H7 (cell line): ENCODE data around the gene GREB1. TPM values are rescaled to one million over a fixed set of nuclear protein-coding genes. Genes with fewer than 3 reads are reported as not detected.
"Not testable (repeated sequence)": the region's sequence is repeated elsewhere in the genome, so short reads cannot be mapped to it uniquely, and the experiment has no call there.

Source experiments
- DNase-seq: peaks from one replicate; pipeline ENCODE4 v3.0.0; 2012
- H3K27me3 ChIP-seq: 2 replicates; pipeline ENCODE4 v1.6.0; 2011; ENCODE audit warnings: mild to moderate bottlenecking, low read length; ENCODE audit not compliant: control insufficient read depth, insufficient read depth
- H3K36me3 ChIP-seq: replicated peaks from 2 replicates; pipeline ENCODE4 v1.5.1; 2011; ENCODE audit warnings: low read length; ENCODE audit not compliant: control insufficient read depth, insufficient read depth
- H3K4me3 ChIP-seq: 2 replicates; pipeline ENCODE4 v1.5.1; 2011; ENCODE audit warnings: low read depth, mild to moderate bottlenecking, control low read depth, low read length, moderate library complexity; ENCODE audit not compliant: insufficient read depth
- total RNA-seq: library from RNA; depleted of rRNA; stranded (reverse); fragments of >200 nt; shearing (Covaris generic); gene quantifications from 2 replicates; pipeline ENCODE4 v1.2.3, GENCODE V29; 2014

The GREB1 gene
- total RNA-seq, 1 experiment from 2014 or later = 17.3 TPM

GRCh38 chr2:11659851-11660250 is 126.0 kb downstream of the GREB1 start:
- Histone ChIP-seq H3K4me3 (no peak overlapping the region), H3K27me3 (no peaks in the 10 kb centered on the region; the same call in 1 of the 2 replicates)
- no peak for DNase-seq

DNA sequence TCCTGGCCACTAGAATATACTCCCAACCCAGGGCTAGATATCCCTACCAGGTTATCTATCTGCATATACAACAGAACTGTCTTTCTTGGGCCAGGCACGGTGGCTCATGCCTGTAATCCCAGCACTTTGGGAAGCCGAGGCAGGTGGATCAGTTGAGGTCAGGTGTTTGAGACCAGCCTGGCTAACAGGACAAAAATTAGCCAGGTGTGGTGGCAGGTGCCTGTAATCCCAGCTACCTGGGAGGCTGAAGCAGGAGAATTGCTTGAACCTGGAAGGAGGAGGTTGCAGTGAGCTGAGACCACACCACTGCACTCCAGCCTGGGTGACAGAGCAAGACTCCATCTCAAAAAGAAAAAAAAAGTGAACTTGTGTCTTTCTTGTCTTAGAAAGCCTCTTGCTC is 126.6 kb downstream of the GREB1 start:
- not testable (repeated sequence) for DNase-seq, H3K27me3 ChIP-seq

More at GRCh38 chr2:11659851-11660250, 126.0 kb downstream of the GREB1 start:
- no peaks in the 10 kb centered on the region for H3K36me3 ChIP-seq

GRCh38 chr2:11661891-11662435 is 128.1 kb downstream of the GREB1 start:
- H3K27me3 ChIP-seq = no peaks in the 10 kb centered on the region; the same call in 1 of the 2 replicates
- H3K4me3 ChIP-seq = no peak overlapping the region
- no peak for DNase-seq
- H3K36me3 ChIP-seq = no peaks in the 10 kb centered on the region

More for the DNA sequence above, 126.6 kb downstream of the GREB1 start:
- H3K4me3 ChIP-seq, H3K36me3 ChIP-seq: not testable (repeated sequence)

GRCh38 chr2:11662882-11663281 is 129.0 kb downstream of the GREB1 start:
- no peak overlapping the region for H3K4me3 ChIP-seq

DNA sequence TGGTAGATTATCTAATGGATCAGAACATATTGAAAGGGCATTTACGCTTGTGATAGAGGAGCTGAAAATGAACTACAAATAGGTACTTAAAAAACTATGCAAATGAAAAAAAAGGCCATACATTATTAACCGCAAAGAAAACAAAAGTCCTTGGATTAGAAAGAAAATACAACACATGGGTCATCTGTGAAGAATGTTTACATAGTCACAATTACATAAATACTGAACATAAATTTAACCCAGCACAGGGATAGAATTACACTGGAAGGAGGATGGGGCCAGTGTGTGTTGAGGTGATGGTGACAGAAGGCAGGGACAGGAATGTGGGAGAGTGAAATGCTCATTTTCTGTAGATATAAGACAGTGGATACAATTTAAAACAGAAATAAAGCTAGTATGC is 129.6 kb downstream of the GREB1 start:
- Histone ChIP-seq H3K36me3 (no peaks in the 10 kb centered on the region), H3K4me3 (no peak overlapping the region), H3K27me3 (peaks cover 5% of the 10 kb centered on the region; the same call in 1 of the 2 replicates)
- DNase-seq = no peak

More at GRCh38 chr2:11662882-11663281, 129.0 kb downstream of the GREB1 start:
- DNase-seq = no peak
- H3K27me3 ChIP-seq = peaks cover under 1% of the 10 kb centered on the region; the same call in 1 of the 2 replicates
- no peaks in the 10 kb centered on the region for H3K36me3 ChIP-seq

- no peaks in the 10 kb centered on the region for H3K36me3 ChIP-seq
- H3K4me3 ChIP-seq = no peak overlapping the region
- DNase-seq = no peak
- H3K27me3 ChIP-seq = peaks cover 17% of the 10 kb centered on the region
Measured at GRCh38 chr2:11665028-11665427, 131.2 kb downstream of the GREB1 start.

GRCh38 chr2:11665510-11666362 is 131.9 kb downstream of the GREB1 start:
- H3K27me3 ChIP-seq = peaks cover 24% of the 10 kb centered on the region
- H3K36me3 ChIP-seq = no peaks in the 10 kb centered on the region
- no peak overlapping the region for H3K4me3 ChIP-seq
- no peak for DNase-seq

DNA sequence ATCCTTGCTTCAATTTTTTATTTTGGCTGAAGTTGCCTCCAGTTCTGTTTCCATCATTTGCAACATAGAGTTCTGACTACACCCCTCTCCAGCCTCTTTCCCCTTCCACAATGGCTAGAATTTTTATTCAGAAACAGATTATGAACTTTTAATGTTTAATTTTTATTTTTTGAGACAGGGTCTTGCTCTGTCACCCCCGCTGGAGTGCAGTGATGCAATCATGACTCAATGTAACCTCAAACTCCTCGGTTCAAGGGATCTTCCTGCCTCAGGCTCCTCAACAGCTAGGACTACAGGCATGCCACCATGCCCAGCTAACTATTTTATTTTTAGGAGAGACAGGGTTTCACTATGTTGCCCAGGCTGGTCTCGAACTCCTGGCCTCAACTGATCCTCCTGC is 133.3 kb downstream of the GREB1 start:
- Histone ChIP-seq H3K27me3 (peaks cover 24% of the 10 kb centered on the region), H3K36me3 (no peaks in the 10 kb centered on the region)
- no peak for DNase-seq

DNA sequence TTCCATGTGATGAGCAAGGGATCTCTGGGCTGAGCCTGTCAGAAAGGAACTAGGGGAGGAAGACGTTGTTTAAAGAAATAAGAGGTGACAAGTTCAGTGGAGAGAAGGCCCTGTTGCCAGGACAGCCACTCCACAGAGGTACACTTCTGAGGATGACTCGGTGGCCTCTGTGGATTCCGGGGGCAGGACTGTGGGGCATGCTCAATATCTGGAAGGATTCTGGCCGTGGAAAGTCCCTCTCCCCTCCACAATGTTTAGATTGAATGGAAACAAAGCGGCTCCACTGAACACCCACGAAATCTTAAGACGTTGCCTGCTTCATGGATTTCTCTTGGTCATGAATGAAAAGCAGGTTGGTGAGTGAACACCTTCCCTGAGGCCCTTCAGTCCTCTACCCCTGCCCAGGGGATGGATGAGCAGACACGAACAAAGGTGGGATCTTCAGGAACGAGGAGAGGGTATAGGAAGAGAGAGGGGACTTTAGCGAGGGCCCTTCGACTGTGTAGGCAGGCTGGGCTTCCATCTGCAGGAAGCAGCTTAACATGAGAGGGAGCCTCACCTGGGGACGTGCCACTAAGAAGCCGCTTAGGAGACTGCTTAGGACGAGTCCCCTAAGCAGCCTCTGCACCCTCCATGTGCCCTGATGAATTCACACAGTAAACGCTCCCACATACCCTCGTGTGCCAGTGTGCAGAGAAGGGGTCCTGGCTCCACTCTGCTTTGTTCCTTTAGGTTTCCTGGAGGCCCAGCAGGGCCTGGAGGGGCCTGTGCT is 134.2 kb downstream of the GREB1 start:
- DNase-seq = no peak
- Histone ChIP-seq H3K36me3 (no peaks in the 10 kb centered on the region), H3K4me3 (no peak overlapping the region), H3K27me3 (peaks cover 24% of the 10 kb centered on the region)

More for the DNA sequence above, 133.3 kb downstream of the GREB1 start:
- no peak overlapping the region for H3K4me3 ChIP-seq

GRCh38 chr2:11669454-11670291 is 135.8 kb downstream of the GREB1 start, which contains the start of gene NTSR2:
NTSR2 (minus strand) TSS chr2:11670195; CDS start chr2:11670129, 66 bp downstream.
- peaks cover 24% of the 10 kb centered on the region for H3K27me3 ChIP-seq
- H3K36me3 ChIP-seq = no peaks in the 10 kb centered on the region
- peak; percentile 95 for DNase-seq
- H3K4me3 ChIP-seq = peak within 1 kb of the TSS; percentile 5; the same call in 1 of the 2 replicates

DNA sequence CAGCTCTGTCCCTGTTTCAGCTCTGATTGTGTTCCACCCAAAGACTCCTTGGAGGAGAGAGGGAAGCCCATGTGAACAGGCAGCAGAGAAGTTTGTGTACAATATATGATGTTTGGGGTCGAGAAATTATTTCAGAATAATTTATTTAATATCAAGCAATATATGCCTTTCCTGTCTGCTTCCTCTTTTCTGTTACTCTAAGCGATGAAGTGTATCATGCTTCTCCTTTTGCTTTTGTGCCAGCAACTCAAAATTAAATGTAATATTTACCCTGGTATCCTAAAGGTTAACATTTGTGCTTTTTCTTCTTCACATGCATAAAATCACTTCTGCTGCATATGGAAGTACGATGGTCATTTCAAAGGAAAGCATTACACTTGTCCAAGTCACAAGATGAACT is 138.6 kb downstream of the GREB1 start:
- H3K4me3 ChIP-seq = no peak overlapping the region
- H3K27me3 ChIP-seq = peaks cover 24% of the 10 kb centered on the region
- no peak for DNase-seq
- no peaks in the 10 kb centered on the region for H3K36me3 ChIP-seq

GRCh38 chr2:11674983-11675382 is 141.1 kb downstream of the GREB1 start:
- Histone ChIP-seq H3K36me3 (no peaks in the 10 kb centered on the region), H3K27me3 (peaks cover 7% of the 10 kb centered on the region), H3K4me3 (no peak overlapping the region)
- no peak for DNase-seq

DNA sequence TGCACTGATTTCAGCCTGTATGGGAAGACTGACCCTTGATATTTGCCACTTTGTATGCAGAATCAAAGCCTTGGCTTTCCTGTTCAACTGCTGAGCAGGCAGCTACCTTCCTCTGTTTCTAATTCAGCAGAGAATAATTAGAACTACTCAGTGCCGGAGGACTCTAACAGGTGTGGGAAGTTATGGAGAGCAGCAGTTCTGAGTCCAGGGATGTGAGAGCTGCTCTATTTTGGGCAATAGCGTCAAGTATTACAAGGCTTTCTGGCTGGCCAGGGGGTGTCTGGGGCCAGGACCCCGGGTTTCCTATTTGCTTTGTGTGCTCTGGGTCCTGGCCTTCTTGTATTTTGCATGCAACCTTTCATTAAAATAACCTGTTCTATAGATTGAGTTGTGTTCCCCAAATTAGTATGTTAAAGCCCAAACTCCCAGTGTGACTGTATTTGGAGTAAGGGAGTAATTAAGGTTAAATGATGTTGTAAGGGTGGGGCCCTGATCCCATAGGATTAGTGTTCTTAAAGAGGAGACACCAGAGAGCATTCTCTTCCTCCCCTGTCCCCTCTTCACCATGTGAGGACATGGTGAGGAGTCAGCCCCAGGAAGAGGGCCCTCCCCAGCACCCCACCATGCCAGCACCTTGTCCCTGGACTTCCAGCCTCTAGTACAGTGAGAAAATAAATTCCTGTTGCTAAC is 141.7 kb downstream of the GREB1 start:
- no peaks in the 10 kb centered on the region for H3K36me3 ChIP-seq
- H3K4me3 ChIP-seq = no peak overlapping the region
- no peak for DNase-seq
- peaks cover 1% of the 10 kb centered on the region; the same call in 1 of the 2 replicates for H3K27me3 ChIP-seq
